ENCODE results near the gene PPP2R5D. TPM values are rescaled to one million over a fixed set of nuclear protein-coding genes. Genes with fewer than 3 reads are reported as not detected.

The PPP2R5D gene
- total and polyA plus RNA-seq, 2 of the 8 experiments (the other 6 are each of a cell fraction or from before 2014, with no cell fraction given), result 52.1 to 55.7 TPM

- H3K23me2 ChIP-seq (ENCODE audit: low read depth, low read length), result no peaks in the 10 kb centered on the region
- CTCF ChIA-PET (ENCODE audit: partially characterized antibody), result interaction anchor here (0.5 to 6.0 kb wide), 8 partner anchors 10 to 320 kb away, joined by 3 to 33 read pairs (median 4); partner anchors contain the start of gene RRP36
- no peak overlapping the region for H3K56ac ChIP-seq (replicated peaks; ENCODE audit: insufficient read length, low read depth, low read length)
- H3K9me3 ChIP-seq (ENCODE audit: insufficient read depth in 2 of 2, low read depth in 1 of 2, low read length in 1 of 2), result no peaks in the 10 kb centered on the region
- H2BK20ac ChIP-seq (ENCODE audit: low read length), result no peak overlapping the region
- H3K4me1 ChIP-seq (replicated peaks in 1 of 4; ENCODE audit: control insufficient read depth in 3 of 4, insufficient read depth in 4 of 4, low read length in 3 of 4), result no peaks in the 10 kb centered on the region
- POLR2A ChIA-PET (ENCODE audit: partially characterized antibody), result interaction anchor here (1.1 to 2.0 kb wide), 3 partner anchors 11 to 18 kb away, joined by 3 to 11 read pairs (median 5); partner anchors contain the start of gene RRP36
- H2BK15ac ChIP-seq (ENCODE audit: low read length), result no peak overlapping the region
- FAIRE-seq (no peak), DNase-seq (ENCODE audit: low read depth in 1 of 2, low spot score in 2 of 2) (no peak)
- peaks cover 9 to 40% (median 24%) of the 10 kb centered on the region in 4 experiments for H3K36me3 ChIP-seq (ENCODE audit: control insufficient read depth in 2 of 4, insufficient read depth in 4 of 4, low read length in 3 of 4)
- H4K91ac ChIP-seq (replicated peaks; ENCODE audit: insufficient read length, low read length), result no peak overlapping the region
- H4K5ac ChIP-seq (ENCODE audit: insufficient read length, low read depth, low read length), result no peak overlapping the region
- no peak overlapping the region for H4K8ac ChIP-seq (ENCODE audit: extremely low read depth, insufficient read depth, low read length)
- H3K4me3 ChIP-seq (ENCODE audit: extremely low read depth in 1 of 4, insufficient read depth in 2 of 4, low read depth in 3 of 4, low read length in 4 of 4), result no peak overlapping the region
- H3K14ac ChIP-seq (ENCODE audit: insufficient read length), result no peak overlapping the region
- peaks cover 0 to 12% of the 10 kb centered on the region in 2 experiments for H4K20me1 ChIP-seq (replicated peaks in 1 of 2; ENCODE audit: control insufficient read depth in 1 of 2, insufficient read depth in 2 of 2, low read length in 2 of 2)
- H2AFZ ChIP-seq (ENCODE audit: low read length), result no peak overlapping the region
- no peak overlapping the region for H3K9ac ChIP-seq (replicated peaks in 1 of 4; ENCODE audit: extremely low read depth in 1 of 4, low read depth in 3 of 4, low read length in 3 of 4)
- H2BK12ac ChIP-seq (ENCODE audit: low read depth, low read length), result no peak overlapping the region
- H3K23ac ChIP-seq (ENCODE audit: insufficient read length), result no peak overlapping the region
- WGBS, 2 experiments (ENCODE audit: extremely low coverage in 1 of 2, insufficient coverage in 1 of 2, insufficient read length in 1 of 2, insufficient replicate concordance in 2 of 2, low coverage in 1 of 2, low lambda C conversion rate in 2 of 2, missing lambda C conversion rate in 1 of 2), result 95% methylated on average over 5 of the region's 5 CpGs; no CpG with 5 or more reads in 1 of the 2 experiments
- no peaks in the 10 kb centered on the region for H3K27me3 ChIP-seq (replicated peaks in 1 of 4; ENCODE audit: control insufficient read depth in 3 of 4, extremely low read depth in 1 of 4, insufficient read depth in 3 of 4, low read length in 3 of 4)
- H2AK5ac ChIP-seq (ENCODE audit: low read depth, low read length), result no peak overlapping the region
- no peak overlapping the region for H3K4ac ChIP-seq (replicated peaks; ENCODE audit: insufficient read length, low read depth, low read length)
- H3K4me2 ChIP-seq (ENCODE audit: insufficient read depth in 1 of 2, low read depth in 2 of 2, low read length in 2 of 2), result no peak overlapping the region
- no peak overlapping the region for H3K18ac ChIP-seq (ENCODE audit: extremely low read depth, low read length)
- no peaks in the 10 kb centered on the region for H3K79me2 ChIP-seq (ENCODE audit: control insufficient read depth in 1 of 2, insufficient read depth in 2 of 2, low read length in 2 of 2)
- no peak overlapping the region for H2BK120ac ChIP-seq (replicated peaks; ENCODE audit: low read depth, low read length)
- H2BK5ac ChIP-seq (ENCODE audit: low read depth, low read length), result no peak overlapping the region
- H3K79me1 ChIP-seq (ENCODE audit: low read depth, low read length), result peaks cover 3% of the 10 kb centered on the region
- no peak overlapping the region for H3K27ac ChIP-seq (ENCODE audit: low read depth, low read length)
- TF ChIP-seq KDM1A (IDR thresholded peaks at IDR 0.05; ENCODE audit: borderline replicate concordance, low read length) (no peak), TAF7 (optimal IDR thresholded peaks at IDR 0.05; ENCODE audit: borderline replicate concordance, low read depth, low read length) (no peak), PHF8 (conservative IDR thresholded peaks at IDR 0.05; ENCODE audit: low read depth, low read length) (no peak), POLR2AphosphoS5 (IDR thresholded peaks at IDR 0.05; ENCODE audit: low read depth, low read length) (no peak), POU5F1 (IDR thresholded peaks at IDR 0.05; ENCODE audit: low read depth, low read length) (no peak), HDAC6 (IDR thresholded peaks at IDR 0.05; ENCODE audit: low read depth, low read length) (no peak), SIN3A (conservative IDR thresholded peaks at IDR 0.05 in 1 of 2, IDR thresholded peaks at IDR 0.05 in 1 of 2; ENCODE audit: low read depth in 1 of 2, low read length in 2 of 2) (no peak), BRCA1 (IDR thresholded peaks at IDR 0.05; ENCODE audit: low read depth, low read length) (no peak)
Observed at GRCh38 chr6:43005844-43006243, 21.5 kb downstream of the PPP2R5D start.

All from H1 (cell line).